Hepatocyte (in vitro differentiated cells): ENCODE measurements around the gene OSBPL10.

Experiments used
- EZH2 ChIP-seq: fragments of 200-600 bp; sonication (generic); IDR thresholded peaks from 2 replicates; pipeline ENCODE4 v1.6.1; 2016; ENCODE audit warnings: antibody characterized with exemption, mild to moderate bottlenecking, borderline replicate concordance
- TF ChIP-seq, protein P1 (sequence below): fragments of 200-600 bp; sonication (generic); IDR thresholded peaks from 2 replicates; pipeline ENCODE4 v1.5.1; 2016; ENCODE audit warnings: antibody characterized with exemption, mild to moderate bottlenecking; ENCODE audit not compliant: poor library complexity

- TF ChIP-seq, protein P1, sequence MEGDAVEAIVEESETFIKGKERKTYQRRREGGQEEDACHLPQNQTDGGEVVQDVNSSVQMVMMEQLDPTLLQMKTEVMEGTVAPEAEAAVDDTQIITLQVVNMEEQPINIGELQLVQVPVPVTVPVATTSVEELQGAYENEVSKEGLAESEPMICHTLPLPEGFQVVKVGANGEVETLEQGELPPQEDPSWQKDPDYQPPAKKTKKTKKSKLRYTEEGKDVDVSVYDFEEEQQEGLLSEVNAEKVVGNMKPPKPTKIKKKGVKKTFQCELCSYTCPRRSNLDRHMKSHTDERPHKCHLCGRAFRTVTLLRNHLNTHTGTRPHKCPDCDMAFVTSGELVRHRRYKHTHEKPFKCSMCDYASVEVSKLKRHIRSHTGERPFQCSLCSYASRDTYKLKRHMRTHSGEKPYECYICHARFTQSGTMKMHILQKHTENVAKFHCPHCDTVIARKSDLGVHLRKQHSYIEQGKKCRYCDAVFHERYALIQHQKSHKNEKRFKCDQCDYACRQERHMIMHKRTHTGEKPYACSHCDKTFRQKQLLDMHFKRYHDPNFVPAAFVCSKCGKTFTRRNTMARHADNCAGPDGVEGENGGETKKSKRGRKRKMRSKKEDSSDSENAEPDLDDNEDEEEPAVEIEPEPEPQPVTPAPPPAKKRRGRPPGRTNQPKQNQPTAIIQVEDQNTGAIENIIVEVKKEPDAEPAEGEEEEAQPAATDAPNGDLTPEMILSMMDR: no peak
- TF ChIP-seq EZH2: no peak
Measured at GRCh38 chr3:31754575-31755278, 226.3 kb downstream of the OSBPL10 start.
